Raji (cell line): ENCODE measurements around the gene PARP6.
A peak's percentile ranks its signal among the peaks of the same experiment; 100 is the strongest.

ENCODE experiments used
- POLR2A ChIP-seq: IDR thresholded peaks from 2 replicates; pipeline ENCODE4 v1.6.1; 2011; ENCODE audit warnings: low read depth, low read length, control low read depth; ENCODE audit not compliant: insufficient read depth

Gene PARP6

GRCh38 chr15:72272213-72272996 lies at the start of gene PARP6:
Gene PARP6 (minus strand): TSS chr15:72272554. CDS start chr15:72267477, 5,077 bp downstream.
- peak; percentile 73 for TF ChIP-seq POLR2A

GRCh38 chr15:72319985-72320671 lies 47.8 kb upstream of the PARP6 start, which contains the start of gene CELF6:
Gene CELF6 (minus strand): TSS chr15:72320157. CDS start chr15:72319874, 283 bp downstream.
- no peak for TF ChIP-seq POLR2A

DNA sequence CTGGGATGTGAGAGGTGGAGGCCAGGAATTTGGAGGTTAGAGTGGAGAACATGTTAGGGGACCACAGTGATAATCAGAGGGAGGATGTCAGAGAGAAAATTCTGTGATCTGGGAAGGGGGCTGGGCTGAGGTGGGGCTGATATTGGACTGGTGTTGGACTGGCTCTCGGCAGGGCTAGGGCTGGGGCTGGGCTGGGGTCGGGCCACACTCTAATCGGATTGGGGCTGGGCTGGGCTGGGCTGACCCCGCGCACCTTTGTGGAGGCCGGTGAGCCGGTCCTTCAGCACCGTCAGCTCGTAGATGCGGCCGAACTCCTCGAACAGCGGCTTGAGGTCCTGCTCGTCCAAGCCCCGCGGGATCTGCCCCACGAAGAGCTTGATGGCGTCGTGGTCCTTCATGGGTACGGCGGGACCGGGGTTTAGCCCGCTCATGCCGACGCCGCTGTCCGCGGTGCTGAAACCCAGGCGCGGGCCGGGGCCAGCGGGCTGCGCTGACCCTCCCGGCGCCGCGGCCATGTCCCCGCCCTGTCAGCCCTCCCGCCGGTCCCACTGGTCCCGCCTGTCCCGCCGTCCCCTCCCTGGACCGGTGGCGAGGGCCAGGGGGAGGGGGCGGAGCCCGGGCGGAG lies 47.1 kb upstream of the PARP6 start:
- TF ChIP-seq POLR2A = no peak

- no peak for TF ChIP-seq POLR2A
These were observed 46.1 kb upstream of the PARP6 start for GRCh38 chr15:72318408-72318942.

GRCh38 chr15:72315706-72316370 lies 43.5 kb upstream of the PARP6 start:
- TF ChIP-seq POLR2A = no peak

- no peak for TF ChIP-seq POLR2A
These were observed 41.5 kb upstream of the PARP6 start for GRCh38 chr15:72313881-72314280.

GRCh38 chr15:72313448-72313840 lies 41.1 kb upstream of the PARP6 start:
- TF ChIP-seq POLR2A = no peak

DNA sequence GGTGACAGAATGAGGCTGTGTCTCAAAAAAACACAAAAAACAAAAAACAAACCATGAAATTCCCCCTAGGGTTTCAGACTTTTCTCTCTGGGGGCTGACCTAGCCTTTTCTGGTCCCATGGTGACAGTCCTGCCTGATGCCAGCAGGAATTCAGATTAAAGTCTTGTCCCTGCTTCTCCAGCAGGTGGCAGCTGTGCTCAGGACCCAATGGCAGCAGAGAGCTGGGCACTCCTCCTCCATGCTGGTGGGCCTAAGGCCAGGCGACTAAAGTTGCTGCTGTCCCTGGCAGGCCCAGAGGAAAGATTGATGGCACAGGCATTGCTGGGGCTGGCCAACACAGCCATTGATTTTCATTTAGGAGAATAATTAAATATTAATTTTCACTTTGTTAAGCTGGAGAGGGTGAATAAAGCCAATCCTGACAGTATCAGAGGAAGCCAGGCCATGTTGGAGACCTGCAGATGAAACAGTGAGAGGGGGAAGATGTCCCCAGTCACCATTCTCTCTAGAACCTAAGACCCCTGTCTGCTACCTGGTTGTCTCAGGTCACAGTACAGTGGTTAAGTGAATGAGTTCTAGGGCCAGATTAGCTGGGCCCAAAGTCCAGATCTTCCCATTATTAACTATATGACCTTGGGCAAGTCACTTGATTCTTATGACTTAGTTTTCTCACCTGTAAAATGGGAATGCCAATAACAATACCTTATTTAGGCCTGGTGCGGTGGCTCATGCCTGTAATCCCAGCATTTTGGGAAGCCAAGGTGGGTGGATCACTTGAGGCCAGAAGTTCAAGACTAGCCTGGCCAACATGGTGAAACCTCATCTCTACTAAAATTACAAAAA lies 40.5 kb upstream of the PARP6 start:
- TF ChIP-seq POLR2A = no peak

- TF ChIP-seq POLR2A = no peak
These were observed 34.7 kb upstream of the PARP6 start for GRCh38 chr15:72307026-72307425.

- no peak for TF ChIP-seq POLR2A
These were observed 33.9 kb upstream of the PARP6 start for GRCh38 chr15:72306211-72306785.

DNA sequence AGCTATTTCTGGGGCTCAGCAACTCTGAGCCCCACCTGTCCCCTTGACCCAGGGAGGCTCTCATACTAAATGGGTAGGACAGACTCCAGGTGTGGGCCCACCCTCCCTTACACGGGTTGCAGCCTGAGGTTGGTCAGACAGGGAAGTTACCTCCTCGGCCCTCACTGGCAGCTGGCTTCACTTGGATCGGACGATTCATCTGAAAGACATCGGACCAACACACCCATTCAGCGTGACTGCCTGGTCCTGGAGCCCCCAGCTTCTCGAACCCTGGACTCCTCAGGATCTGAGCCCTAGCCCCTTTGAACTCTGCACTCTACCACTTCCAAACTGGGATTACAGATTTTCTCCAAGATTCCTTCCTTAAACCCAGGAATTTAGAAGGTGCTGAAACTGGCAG lies 32.2 kb upstream of the PARP6 start:
- no peak for TF ChIP-seq POLR2A

GRCh38 chr15:72302955-72303354 lies 30.6 kb upstream of the PARP6 start:
- TF ChIP-seq POLR2A = no peak

- TF ChIP-seq POLR2A = no peak
These were observed 17.4 kb upstream of the PARP6 start for GRCh38 chr15:72289597-72290325.

DNA sequence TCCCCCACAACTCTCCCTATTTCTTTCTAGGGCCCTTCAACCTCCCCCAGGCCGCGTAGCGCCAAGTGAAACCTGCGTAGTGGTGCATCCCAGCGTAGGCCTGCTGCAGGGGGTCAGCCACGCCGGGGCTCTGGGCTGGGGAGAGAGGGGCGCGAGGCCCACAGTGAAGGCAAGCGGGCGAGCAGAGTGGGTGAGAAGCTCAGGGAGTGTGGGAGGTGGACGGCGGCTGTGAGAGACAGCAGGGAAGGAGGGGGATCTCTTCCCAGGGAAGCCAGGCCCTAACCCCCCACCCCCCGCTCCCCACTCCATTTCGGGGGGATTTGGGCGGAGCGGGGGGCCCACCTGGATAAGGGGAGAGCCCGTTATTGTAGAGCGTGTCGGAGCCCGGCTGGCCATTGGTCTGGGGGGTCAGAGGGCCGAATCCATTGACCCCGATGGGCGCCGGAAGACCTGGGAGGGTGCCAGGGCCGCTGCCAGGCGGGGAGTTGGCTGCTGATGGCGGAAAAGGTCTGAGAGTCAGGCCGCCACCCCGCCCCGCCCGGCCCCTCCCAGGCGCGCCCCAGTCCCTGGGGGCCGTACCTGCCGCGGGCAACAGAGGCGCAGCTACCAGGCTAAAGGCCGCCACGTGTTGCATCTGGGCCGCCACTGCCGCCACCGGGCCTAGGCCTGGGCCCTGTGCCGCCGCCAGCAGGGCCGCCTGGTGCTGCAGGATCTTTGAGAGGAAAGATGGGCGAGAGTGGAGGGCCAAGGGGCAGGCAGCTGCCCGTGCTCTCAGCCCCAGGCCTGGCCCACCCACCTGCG lies 16.6 kb upstream of the PARP6 start:
- no peak for TF ChIP-seq POLR2A
